H54 (cell line): ENCODE results near the gene ATAD2B.

ENCODE experiments used
- DNase-seq: peaks from one replicate; pipeline ENCODE4 v3.0.0; 2011; ENCODE audit warnings: low spot score, mixed read lengths; ENCODE audit not compliant: insufficient read length
- FAIRE-seq: peaks from 3 replicates; lab custom pipeline; 2011; peaks lifted over from hg19 to GRCh38; lab: Jason Lieb, UNC
- POLR2A ChIP-seq: IDR thresholded peaks from 2 replicates; pipeline ENCODE4 v1.6.1; 2011; ENCODE audit warnings: low read depth, mild to moderate bottlenecking, low read length

Gene ATAD2B

DNA sequence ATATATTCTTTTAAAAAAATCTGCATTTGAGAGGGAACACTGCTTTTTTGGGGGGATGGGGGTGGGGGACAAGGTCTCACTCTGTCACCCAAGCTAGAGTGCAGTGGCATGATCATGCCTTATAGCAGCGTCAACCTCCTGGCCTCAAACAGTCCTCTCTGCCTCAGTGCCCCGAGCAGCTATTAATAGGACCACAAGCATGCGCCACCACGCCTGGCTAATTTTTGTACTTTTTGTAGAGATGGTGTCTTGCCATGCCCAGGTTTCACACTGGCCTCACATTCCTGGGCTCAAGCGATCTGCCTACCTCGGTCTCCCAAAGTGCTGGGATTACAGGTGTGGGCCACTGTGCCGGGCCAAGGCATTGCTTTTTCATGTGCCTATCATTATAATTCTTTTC, 154.2 kb downstream of the ATAD2B start:
- FAIRE-seq, result no peak
- TF ChIP-seq POLR2A, result no peak
- no peak for DNase-seq

DNA sequence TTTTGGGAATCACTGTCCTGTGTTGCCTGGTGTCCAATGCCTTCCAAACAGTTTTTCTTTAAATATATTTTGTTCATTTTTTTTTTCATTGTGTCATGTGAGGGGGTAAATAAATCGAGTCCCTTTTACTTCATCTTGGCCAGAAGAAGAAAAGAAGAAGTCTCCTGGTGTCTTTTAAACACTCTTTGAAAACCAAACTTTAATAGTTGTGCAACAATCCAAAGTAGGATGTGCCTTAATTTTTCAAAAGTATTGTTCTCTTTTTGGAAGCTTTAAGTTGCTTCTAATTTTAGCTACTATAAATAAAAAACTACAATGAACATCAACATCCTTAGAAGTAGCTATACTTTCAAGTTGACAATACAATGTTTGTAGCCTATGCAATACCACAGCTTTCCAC, 154.9 kb downstream of the ATAD2B start:
- FAIRE-seq, result no peak
- DNase-seq, result no peak
- no peak for TF ChIP-seq POLR2A

DNA sequence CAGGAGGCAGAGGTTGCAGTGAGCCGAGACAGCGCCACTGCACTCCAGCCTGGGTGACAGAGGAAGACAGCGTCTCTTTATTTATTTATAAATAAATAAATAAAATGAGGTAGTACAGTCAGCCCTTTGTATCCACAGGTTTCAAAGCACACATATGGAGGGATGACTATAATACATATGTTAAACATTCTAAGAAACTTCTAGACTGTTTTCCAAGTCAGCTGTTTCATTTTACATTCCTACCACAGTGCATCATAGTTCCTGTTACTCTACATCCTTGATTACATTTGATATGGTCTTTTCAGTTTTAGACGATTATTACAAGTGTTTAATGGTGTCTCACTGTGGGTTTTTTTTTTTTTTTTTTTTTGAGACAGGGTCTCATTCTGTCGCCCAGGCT, 157.6 kb downstream of the ATAD2B start:
- no peak for TF ChIP-seq POLR2A
- FAIRE-seq (no peak), DNase-seq (no peak)

- no peak for FAIRE-seq
- no peak for TF ChIP-seq POLR2A
- DNase-seq, result no peak
Measured at GRCh38 chr2:23767876-23768621, 158.9 kb downstream of the ATAD2B start.

GRCh38 chr2:23762141-23762540, 164.8 kb downstream of the ATAD2B start:
- DNase-seq (no peak), FAIRE-seq (peak; percentile 27)
- no peak for TF ChIP-seq POLR2A

DNA sequence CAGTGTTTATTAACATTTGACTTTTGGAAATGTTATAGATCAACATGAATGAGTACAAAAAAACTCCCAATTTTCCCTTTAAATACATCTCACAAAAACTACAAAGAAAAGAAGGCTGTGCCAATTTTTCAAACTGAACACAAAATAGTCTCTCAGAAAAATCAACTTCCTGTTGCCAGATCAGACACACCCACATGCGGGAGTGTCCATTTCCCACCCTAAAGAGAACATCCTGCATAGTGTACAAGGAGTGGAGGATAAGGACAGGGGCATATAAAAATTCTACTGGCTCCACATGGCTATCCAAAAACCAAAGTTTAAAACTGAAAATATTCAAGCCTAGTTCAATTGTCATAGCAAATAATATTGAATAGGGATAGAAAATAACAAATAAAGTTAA, 165.3 kb downstream of the ATAD2B start:
- TF ChIP-seq POLR2A, result no peak
- DNase-seq, result peak; percentile 2
- no peak for FAIRE-seq

DNA sequence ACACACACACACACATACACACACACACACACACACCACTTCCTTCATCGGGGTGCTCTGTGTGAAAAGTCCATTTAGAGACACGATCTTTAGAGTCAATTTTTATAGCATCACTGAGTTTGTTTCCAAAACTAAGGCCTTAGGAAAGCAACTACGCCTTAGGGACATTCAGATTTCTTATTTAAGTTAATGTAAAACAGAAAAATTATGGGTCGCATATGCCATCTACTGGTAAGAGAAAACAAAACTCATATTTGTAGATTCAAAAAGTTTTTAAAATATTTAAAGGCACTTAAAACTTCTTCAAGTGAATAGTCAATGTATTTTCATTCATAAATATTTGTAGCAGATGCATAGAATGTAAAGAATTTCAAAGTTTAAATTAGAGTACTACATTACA, 166.2 kb downstream of the ATAD2B start:
- DNase-seq, result no peak
- no peak for TF ChIP-seq POLR2A
- no peak for FAIRE-seq

DNA sequence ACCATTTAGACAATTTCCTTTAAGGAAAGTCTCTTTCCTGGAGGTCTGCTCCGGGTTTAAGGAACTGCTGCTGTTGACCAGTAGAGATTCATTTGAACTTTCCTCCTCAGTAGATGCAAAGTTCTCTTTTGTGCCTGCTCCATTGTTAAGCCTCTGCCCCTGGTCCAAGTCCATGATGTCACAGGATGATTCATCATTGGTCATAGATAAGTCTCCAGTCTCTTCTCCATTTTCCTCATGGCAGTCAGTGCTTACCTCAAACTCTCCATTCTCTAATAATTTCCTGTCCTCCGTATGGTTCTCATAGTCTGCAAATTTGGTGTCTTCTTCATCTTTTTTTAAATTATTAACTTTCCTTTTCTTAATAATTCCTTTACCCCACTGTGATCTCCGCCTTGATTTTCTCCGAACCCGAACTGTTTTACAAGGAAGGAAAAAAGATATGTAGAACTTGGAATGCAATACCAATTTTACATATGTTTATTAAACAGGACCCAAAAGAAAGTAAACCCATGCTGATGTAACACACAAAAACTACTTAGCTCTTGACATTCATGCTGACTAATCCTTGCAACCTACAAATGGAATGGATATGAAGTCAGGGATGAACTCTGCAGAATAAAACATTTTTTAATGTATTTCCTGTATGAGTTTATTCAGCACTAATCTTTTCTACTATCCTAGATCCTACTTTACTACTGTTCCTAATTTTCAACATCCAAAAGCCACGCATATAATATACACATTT, 169.1 kb downstream of the ATAD2B start:
- FAIRE-seq (peak; percentile 94), DNase-seq (peak; percentile 26)
- TF ChIP-seq POLR2A, result no peak

DNA sequence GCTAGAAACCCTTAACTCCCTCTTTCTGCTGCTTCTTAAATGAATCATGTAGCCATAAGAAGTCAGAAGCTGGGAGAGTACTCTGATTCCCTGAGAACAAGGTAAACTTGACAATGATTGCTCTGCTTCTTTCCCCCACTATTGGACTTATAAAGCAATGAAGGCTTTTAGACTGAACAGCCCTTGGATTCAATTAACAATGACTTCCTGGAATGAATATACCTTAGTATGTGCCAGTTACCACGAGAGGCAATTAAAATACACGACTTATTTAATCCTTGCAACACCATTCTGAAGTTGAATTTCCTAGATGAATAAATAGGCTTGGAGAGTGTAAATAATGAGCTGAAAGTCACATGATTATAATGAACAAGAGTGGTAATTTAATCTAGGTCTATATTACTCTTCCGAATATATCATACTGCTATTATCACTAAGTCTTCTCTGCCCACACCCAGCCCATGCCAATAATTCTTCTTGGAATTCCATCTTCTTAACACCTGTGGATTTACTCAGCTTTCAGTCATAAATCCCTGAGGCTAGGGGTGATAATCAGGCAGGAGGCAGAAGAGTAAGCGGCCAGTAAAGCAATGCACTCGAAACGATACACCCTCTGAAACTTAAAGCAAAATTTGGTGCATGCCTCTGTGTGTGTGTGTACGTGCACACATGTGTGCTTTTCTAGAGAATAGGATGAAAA, 170.2 kb downstream of the ATAD2B start:
- FAIRE-seq (no peak), DNase-seq (no peak)
- TF ChIP-seq POLR2A, result no peak

DNA sequence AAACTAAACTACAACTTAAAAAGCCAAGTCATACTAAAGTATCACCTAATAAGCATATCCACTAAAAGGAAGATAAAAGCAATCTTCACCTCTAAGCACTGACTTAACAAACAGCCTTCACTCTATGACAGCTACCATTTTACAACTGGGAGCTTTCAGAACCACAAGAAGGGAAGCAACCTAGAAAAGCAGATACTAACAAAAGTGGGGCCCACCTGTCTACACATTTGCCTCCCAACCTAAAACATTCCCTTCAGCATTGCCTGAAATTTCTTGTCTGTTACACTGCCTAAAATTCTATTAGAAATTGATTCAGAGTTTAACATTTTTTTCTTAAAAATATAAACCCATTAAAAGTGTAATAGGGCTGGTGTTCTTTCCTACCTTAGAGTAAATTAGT, 172.0 kb downstream of the ATAD2B start:
- DNase-seq (no peak), FAIRE-seq (no peak)
- TF ChIP-seq POLR2A, result no peak

GRCh38 chr2:23753291-23754010, 173.5 kb downstream of the ATAD2B start:
- no peak for TF ChIP-seq POLR2A
- DNase-seq (no peak), FAIRE-seq (no peak)

- TF ChIP-seq POLR2A, result no peak
- no peak for DNase-seq
- FAIRE-seq, result no peak
Measured at GRCh38 chr2:23751747-23752265, 175.1 kb downstream of the ATAD2B start.

DNA sequence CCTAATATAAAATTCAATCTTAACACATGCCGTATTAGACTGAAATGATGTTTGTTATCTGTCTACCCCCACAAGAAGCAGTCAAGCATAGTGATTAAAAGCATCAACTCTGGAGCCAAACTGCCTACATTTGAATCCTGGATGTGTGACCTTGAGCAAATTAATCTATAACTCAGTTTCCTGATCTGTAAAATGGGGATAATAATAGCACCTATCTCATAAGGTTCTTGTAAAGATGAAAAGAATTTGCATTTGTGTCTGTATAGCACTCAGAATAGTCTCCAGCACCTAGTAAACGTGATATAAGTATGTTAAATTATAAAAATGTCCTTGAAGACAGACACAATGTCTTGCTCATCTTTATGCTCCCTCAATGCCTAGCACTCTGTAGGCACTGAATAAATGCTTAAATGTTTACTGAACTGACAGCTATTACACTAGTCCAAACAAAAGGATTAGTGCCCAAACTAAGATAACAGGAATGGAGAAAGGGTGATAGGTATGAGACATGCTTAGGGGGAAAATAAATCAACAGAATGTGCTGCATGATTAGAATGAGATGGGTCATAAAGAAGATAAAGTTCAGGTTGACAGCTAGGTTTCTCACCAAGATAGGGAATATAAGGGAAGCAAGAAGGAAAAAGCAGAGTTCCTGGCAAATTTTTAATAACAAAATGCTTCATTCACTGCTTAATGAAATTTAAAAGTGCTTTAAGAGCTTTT, 180.6 kb downstream of the ATAD2B start:
- TF ChIP-seq POLR2A, result no peak
- DNase-seq (no peak), FAIRE-seq (no peak)
